Astrocyte of the spinal cord (primary cell): Measurements from ENCODE around the gene SP100.

Source experiments
- DNase-seq: peaks from one replicate; pipeline ENCODE4 v3.0.0; 2011; ENCODE audit warnings: low read depth, low spot score
- H3K4me3 ChIP-seq: 2 replicates; pipeline ENCODE4 v1.5.1; 2011; ENCODE audit warnings: low read depth, mild to moderate bottlenecking, low read length, moderate library complexity
- CTCF ChIP-seq: IDR thresholded peaks from 2 replicates; pipeline ENCODE4 v1.5.1; 2012; ENCODE audit warnings: low read depth, mild to moderate bottlenecking, low read length, inconsistent platforms
- in situ Hi-C: cut with HindIII; loops from 2 replicates; pipeline ENCODE4 v1.10.0; 2017; ENCODE audit warnings: low sequenced_read_pairs

SP100 gene

DNA sequence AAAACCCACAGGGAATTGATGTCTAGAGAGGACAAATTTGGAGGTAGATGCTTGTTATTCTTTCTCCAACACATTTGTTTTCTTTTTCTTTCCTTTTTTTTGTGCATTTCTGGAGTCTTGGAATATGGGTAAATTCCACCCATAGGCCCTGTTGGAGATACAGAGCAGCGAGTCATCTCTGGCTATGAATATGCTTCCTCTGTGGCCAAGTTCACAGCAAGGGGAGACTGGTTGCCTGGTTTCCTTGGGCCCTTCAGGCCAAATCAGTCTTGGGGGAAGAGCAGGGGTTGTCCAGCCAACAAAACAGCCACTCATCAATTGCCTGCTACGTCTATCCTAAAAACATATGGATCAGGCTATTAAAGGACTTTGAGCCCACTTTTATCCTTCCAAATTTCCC is 27.5 kb downstream of the SP100 start:
- H3K4me3 ChIP-seq: no peak overlapping the region
- DNase-seq: peak; percentile 62
- in situ Hi-C loops: no loop called here
- no peak for TF ChIP-seq CTCF

GRCh38 chr2:230444832-230445231 is 28.8 kb downstream of the SP100 start:
- no peak for TF ChIP-seq CTCF
- no peak for DNase-seq
- in situ Hi-C loops: no loop called here
- no peak overlapping the region for H3K4me3 ChIP-seq

- in situ Hi-C loops: no loop called here
- no peak overlapping the region for H3K4me3 ChIP-seq
- no peak for DNase-seq
- TF ChIP-seq CTCF: no peak
These were observed 31.0 kb downstream of the SP100 start for GRCh38 chr2:230447036-230447435.

DNA sequence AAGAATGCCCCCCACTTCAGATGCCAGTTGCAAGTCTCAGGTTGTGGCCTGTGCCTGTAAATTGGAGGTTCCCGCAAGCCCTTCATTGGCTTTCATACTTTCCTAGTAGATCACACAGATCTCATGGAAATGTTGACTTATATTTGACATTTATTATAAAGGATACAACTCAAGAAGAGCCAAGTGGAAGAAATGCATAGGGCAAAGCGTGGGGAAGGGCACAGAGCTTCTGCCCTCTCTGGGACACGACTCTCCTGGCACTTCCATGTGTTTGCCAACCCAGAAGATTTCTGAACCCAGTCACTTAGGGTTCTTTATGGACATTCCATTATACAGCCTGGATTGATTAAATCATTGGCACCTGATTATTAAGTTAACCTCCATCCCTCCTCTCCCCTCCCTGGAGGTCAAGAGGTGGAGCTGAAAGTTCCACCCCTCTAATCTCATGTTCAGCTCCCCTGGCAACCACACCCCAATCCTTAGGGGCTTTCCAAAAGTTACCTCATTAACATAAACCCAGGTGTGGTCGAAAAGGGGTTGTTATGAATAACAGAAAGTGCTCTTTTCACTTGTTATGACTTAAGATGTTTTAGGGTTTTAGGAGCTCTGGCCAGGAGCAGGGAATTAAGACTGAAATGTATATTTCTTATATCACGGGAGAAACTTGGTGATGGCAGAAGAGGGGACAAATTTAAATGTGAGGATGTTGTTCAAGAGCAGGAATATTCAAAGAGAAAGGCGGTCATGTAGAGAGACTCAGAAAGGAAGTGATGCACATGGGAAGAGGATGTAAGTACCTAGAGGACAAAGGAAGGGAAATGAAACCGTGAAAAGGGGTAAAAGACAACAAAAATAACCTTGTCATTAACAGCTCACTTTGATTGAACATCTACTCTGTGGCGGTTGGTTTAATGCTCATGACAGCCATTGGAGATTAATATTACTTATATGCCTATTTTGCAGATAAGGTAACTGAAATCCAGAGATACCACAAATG is 31.8 kb downstream of the SP100 start:
- no peak overlapping the region for H3K4me3 ChIP-seq
- TF ChIP-seq CTCF: no peak
- DNase-seq: no peak
- in situ Hi-C loops: no loop called here

DNA sequence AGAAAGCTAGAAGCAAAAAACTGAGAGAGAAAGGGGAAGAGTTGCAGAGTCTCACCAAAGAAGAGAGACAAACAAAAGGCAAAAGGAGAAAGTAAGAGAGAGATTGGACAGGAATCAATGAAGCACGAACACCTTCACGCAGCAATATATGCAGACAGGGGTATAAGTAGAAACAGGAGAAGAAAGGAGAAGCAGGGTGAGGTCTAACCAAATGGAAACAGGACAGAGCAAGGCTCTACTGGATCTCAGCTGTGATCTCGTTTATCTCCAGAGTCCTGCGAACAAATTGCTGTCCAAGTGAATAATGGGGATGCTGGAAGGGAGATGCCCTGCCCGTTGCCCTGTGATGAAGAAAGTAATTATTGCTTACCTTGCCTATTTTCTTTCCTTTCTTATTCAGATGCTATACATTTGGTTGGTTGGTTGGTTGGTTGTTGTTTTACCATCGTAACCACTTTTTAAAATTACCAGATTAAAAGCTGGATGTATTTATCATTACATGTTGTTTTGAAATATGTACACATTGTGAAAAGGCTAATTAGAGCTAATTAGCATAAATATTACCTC is 34.0 kb downstream of the SP100 start:
- in situ Hi-C loops: no loop called here
- no peak overlapping the region for H3K4me3 ChIP-seq
- no peak for DNase-seq
- TF ChIP-seq CTCF: no peak

- DNase-seq: no peak
- TF ChIP-seq CTCF: no peak
- no peak overlapping the region for H3K4me3 ChIP-seq
- in situ Hi-C loops: no loop called here
These were observed 37.0 kb downstream of the SP100 start for GRCh38 chr2:230453006-230453405.
